ENCODE results near the gene KIF23. TPM values are rescaled to one million over a fixed set of nuclear protein-coding genes. Genes with fewer than 3 reads are reported as not detected.

The KIF23 gene
- total RNA-seq, 1 donor from 2014 or later: 5.4 TPM

DNA sequence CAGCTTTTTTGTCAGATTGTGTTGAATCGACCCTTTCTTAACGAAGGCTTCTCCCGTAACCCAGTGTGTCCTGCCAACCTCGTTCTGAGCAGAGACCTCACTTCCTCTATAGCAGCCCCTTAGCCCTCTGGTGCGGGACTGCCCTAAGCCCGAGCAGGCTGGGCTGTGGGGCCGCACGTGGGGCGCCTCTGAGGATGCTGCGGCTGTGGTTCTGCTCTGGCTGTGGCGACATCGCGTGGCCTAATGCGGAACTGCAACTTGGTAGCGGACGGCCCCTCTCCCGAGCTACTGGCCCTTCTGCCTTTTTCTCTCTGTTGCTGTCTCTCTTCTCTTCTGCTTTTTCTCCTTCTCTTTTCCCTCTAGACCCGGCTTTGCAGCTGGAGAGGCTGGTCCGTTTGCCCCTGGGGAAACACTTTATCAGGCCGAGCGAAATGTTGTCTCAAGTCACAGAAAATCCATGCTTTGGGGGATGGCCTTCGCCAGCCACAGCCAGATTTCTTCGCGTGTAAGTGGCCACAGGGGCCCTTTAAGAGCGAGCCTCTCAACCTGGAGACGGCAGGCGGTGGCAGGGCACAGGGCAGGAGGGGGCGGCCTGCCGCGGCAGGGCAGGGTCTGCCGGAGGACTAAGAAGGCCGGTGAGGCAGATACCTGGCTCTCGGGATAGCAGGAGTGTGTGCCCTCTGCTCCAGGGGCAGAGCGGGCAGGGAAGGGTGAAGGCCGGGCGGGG lies 19.4 kb upstream of the KIF23 start:
- peak; percentile 70 to 78 for DNase-seq (ENCODE audit: low read depth in 2 of 2)

DNA sequence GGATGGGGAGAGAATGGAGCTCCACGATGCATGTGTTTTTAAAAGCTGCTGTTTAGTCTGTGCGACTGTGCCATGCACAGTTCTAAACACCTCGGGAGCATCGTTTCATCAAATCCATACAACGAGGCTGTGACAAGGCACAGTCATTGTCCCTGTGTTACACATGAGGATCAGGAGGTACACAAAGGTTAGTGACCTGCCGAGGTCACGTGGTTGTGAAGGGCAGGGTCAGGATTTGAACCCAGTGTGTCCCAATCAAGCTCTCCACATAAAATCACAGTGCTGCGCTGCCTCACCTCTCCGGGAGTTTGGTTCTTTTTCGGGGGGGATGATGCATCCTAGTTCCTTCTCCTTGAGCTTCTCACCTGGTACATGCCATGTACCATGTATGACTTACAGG lies 18.7 kb upstream of the KIF23 start:
- no peak for DNase-seq (ENCODE audit: low read depth in 2 of 2)

DNA sequence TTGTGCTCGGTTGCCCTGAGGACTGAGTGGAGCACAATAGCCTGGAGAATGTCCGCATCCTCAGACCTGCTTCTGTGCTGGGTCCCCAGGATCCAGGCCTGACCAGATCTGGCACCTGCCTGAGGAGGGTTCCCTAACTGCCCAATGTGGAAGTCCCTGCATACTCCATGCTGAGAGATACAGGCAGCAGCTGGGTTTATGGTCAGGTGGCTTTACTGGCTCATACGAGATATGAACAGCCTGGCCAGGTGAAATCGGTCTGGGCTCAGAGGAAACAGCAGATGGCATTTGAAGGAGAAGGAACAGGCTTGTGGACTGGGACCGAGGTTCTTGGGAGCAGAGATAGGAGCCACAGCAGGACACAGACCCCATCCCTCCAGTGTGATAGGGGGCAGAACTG lies 18.2 kb upstream of the KIF23 start:
- no peak for DNase-seq (ENCODE audit: low read depth in 2 of 2)

DNA sequence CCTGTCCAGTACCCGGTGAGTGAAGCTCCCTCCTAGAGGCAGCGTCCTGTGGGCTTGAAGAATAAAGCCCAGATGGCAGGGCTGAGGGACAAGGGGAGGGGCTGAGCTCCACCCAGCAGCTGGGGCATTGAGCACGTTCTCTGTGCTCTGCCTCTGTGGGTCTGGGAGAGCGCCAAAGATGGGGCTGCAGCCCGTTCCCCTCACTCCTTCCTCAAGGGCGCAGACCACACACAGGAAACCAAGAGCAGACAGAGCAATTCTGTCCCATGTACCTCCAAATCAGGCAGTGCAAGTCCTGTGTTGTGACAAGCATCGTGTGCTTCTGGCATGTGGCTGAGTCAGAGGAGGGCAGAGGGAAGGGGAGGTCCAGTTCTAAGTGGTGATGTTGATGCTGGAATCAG lies 15.7 kb upstream of the KIF23 start:
- DNase-seq (ENCODE audit: low read depth in 2 of 2): no peak

DNA sequence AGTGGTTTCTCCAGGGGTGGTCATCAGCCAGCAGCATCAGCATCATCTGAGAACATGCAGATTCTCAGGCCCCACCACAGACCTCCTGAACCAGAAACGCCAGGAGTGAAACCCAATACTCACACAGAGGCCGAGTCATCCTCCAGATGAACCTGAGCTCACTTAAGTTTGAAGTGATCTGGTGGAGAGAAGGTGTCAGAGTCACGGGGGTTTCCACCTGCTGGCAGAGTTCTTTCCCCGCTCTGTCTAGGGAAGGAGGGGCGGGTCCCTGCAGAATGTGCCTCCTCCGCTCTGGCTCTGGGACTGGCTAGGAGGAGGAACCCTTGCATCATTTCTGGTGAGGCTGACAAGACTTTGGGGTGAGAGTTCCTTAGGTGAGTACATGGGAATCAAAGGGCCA lies 13.3 kb upstream of the KIF23 start:
- DNase-seq (ENCODE audit: low read depth in 2 of 2): no peak

DNA sequence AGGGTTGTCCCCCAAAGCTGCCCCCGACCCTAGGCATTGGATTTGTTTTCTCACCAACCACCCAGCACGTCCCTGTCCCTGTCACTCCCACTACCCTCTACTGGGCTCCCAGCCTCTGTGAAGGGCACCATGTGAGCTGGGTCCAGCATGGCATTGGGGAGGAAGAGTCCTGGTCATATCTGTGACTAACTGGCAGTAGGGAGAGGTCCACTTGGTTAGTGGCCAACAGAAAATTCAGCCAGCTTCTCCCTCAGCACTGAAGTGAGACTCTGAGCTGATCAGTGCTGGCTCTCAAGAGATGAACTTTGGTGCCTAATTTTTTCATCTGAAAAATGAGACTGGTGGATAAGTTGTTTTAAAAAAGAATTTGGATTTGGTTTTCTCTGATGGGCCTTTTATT lies 11.3 kb upstream of the KIF23 start:
- no peak for DNase-seq (ENCODE audit: low read depth in 2 of 2)

DNA sequence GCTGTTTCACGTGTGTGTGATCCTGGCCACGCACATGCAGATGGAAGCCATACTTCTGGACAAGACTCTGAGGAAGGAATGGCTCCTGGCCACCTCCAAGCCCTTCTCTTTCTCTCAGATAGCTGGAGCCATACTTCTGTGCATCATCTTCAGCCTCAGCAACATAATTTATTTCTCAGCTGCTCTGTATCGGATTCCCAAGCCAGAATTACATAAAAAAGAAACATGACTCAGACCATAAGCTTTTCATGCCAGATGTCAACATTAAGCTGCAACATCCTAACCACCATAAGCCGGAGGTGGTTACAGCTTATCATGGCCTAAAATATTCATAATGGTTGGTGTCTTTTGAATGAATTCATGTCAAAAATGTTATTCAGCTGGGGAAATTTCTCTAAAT lies 10.6 kb upstream of the KIF23 start:
- DNase-seq (ENCODE audit: low read depth in 2 of 2): peak in 1 of 2 donors; percentile 30

DNA sequence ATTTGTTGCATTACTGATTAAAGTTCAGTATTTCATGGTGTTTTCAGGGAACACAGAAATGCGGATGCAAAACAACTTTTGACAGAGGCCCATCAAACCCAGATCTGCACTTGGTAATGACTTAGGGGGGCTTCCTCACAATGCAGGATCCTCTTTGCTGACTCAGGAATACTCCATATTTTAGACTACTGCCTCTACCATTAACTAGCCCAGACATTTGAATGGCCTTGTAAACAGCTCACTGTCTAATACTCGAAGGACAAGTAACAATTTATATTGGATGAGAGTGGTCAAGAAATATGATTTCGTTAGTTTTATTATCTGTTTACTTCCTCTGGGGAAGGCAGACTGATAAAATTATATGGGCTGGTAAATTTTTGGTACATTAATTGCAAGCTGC lies 9.0 kb upstream of the KIF23 start:
- DNase-seq (ENCODE audit: low read depth in 2 of 2): no peak

DNA sequence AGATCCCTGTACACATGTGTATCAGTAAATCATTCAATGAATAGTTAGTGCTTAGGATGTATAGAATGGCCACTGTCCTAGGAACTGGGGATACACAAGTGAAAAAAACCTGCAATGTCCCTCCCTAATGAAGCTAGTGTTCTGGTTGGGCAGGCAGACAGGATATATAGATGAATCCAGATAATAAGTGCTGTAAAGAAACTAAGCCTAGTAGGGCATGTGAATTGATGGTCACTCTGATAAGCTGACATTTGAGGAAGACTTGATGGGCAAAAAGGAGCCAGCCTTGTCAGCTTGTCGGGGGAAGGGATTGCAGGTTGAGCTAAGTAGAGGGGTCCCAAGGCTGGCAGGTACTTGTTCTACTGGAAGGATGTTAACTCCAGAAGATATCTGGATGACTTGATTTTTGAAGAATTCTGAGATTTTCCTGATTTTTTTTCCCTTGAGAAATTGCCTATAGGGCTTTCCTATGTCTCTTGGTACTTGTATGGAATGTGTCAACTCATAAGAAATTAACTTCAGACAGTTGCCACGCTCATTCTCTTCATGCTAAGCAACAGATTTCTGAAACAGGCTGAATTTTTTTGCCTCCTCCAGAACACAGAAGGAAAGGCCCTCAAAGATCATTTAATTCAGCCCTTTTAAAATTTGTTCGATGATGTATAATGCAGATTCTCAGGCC lies 6.3 kb upstream of the KIF23 start:
- DNase-seq (ENCODE audit: low read depth in 2 of 2): no peak

DNA sequence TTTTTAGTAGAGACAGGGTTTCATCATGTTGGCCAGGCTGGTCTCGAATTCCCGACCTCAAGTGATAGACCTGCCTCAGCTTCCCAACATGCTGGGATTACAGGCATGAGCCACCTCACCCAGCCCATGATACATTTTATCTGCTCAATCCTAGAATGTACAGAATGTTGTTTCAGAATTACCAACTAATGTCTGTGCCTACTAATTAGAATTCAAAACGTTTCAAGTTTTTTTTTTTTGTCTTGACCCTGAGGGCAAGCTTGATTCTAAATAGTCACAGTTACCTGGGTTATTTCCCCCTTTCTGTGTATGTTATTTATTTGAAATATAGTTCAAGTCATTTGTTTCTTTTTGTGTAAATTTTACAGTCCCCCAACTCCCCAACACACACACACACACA lies 5.3 kb upstream of the KIF23 start:
- DNase-seq (ENCODE audit: low read depth in 2 of 2): no peak

DNA sequence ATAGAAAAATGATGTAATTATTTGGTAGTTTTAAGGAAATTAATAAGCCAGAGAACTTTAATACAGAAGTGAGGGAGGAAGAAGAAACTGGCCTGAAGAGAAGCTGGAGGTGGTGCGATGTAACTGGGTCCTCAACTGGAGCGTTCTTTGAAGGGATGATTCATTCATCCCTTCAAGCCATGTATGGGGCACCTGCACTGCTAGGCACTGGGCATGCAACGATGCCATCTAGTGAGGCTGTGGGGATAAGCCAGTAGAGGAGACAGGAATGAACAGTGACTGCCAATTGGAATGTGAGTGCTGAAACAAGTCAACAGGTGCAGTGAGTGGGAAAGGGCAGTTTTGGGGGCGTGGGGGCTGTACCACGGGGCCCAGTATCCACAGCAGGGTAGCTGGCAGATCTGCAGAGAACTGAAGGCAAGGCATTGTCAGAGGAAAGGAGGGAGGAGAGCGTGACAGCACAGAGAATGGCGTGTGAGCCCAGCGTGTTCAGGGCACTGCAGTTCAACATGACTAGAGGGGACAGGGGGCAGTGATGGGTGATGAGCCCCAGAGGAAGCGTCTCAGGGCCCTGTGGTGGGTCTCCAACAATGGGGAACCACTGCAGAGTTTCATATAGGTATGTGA lies 3.8 kb upstream of the KIF23 start:
- DNase-seq (ENCODE audit: low read depth in 2 of 2): peak; percentile 38 to 40

DNA sequence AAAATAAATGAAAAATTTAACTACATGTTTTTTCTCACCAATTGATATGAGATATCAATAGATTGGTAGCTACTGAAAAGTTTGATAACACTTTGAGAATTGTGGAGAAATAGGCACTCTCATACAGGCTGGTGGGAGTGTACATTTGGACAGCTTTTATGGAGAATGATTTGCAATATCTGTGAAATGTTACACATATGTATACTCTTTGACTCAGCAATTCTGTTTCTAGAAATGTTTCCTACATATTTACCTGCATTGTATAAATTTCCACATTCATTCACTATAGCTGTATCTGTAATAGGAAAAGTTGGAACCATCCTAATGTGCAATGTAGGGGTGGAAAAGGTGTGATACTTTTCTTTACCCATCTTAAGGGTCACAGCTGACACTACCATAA lies 1.9 kb upstream of the KIF23 start:
- DNase-seq (ENCODE audit: low read depth in 2 of 2): no peak

DNA sequence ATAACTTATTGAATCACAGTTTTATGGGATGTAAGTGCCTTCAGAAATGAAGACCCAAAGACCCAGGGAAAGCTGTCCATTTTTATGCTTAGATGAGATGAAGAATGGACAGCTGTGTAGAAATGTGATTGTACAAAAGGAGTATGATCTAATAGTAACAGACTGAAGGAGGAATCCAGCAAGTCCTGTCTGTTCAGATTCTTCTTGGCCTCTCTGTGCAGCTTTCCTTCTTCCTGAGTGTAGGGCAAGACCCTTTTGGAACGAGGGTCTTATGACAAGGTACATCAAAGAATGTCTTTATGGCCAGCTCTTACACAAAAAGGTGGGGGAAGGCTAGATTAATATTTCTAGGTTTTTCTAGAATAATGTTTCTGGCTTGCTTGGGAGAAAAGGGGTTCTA lies 1.4 kb upstream of the KIF23 start:
- no peak for DNase-seq (ENCODE audit: low read depth in 2 of 2)

DNA sequence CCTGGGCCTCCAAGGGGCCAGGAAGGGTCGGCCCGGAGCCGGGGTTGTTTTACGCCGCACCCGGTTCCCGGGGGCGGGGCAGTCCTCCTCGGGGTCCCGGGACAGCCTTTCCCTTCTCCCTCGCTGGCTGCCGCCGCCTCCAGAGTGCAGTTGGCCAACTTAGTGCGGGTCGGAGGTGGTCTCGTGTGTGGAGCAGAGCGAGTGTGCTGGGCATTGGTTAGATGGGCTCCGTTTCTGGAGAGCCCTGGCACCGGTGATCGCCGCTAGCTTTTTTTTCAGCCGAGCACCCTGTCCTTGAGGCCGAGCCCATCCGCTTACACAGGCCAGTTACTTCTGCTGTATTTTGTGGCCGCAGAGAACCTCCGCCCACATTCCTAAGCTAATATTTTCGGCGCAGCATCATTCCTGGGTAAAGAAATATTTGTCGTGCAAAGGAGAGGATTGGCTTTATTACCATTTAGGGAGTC lies 585 bp downstream of the KIF23 start:
- peak; percentile 47 to 78 for DNase-seq (ENCODE audit: low read depth in 2 of 2)

DNA sequence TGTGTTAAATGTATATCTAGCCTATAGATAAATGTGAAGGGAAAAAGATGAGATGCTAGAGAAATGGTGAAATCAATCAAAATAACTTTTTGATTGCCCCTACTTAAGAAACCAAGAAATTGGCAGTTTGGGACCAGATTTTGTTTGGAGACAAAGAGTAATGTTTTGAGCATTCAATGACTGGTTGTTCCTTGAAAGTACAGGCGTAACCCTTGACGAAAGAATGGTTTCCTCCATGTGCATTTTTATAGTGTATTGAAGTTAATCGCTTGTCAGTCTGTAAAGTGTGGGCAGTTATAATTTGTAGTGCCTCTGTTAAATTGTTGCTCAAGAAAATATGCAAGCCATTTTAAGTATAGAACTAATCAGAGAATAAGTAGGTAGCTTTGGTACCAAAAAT lies 1.2 kb downstream of the KIF23 start:
- peak in 1 of 2 donors; percentile 13 for DNase-seq (ENCODE audit: low read depth in 2 of 2)

DNA sequence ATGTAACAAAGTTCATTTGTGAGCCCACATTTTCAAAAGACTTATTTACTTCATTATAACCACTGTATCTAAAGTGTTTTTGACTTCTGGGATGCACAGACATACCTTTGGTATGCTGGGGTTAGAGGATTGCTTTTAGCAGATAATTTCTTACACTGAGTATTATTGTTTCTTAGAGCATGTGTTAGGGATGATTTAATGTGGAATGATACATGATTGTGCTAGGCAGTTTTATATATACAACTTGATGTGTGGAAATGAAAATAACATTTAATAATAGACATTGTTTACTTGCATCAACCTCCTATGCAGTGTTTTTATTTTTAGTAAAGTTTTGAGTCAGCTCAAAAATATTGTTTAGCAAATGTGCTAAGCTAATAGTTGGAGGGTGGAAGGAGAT lies 3.4 kb downstream of the KIF23 start:
- no peak for DNase-seq (ENCODE audit: low read depth in 2 of 2)

DNA sequence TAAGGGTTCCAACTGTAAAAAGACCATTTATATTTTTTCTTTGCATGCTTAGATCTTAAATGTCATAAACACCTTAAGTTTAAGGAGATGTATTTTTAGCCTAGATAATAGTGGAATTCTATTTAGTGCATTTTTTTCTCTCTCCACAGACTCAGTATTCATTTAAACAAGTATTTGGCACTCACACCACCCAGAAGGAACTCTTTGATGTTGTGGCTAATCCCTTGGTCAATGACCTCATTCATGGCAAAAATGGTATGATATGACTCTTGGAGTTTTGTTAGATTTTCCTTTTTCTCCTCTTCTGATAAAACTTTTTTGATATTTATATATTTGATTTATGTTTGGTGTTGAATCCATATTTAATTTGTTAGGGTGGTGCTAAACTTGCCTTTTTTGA lies 7.3 kb downstream of the KIF23 start:
- DNase-seq (ENCODE audit: low read depth in 2 of 2): no peak

DNA sequence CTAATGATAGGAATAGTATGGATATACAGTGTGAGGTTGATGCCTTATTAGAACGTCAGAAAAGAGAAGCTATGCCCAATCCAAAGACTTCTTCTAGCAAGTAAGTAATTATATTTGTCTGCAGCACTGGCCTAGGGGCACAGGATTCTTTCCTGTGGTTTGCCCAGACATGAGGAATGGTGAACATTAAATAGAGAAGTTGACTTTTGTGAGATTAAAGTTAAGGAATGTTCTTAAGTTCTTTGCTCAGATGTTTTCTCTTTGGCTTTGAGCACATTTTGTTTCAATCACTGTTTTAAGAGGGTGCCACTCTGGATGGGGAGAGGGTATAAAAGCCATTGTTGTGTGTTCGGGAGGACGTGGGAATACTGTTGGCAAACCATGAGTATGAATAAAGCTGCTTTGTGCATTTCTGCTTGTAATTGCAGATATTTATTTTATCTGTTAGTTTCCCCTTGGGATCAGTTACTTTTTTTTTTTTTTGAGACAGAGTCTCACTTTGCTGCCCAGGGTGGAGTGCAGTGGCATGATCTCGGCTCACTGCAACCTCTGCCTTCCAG lies 8.3 kb downstream of the KIF23 start:
- no peak for DNase-seq (ENCODE audit: low read depth in 2 of 2)

DNA sequence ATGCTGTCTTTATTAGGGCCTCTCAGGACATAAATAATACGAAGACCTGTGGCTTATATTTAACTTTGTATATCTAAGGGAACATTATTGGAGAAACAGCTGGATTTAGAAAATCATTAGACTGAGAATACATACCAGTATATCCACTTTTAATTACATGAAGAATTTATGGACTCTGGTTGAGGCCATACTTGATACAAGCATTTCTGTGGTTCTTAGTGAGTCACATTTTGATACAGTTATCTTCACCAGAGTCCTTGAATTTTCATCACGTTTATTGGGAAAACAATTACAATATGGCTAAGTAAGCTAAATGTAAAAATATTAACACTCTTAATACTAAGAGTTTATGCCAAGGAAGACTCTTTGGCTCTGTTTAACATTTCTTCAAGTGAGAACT lies 9.9 kb downstream of the KIF23 start:
- no peak for DNase-seq (ENCODE audit: low read depth in 2 of 2)

DNA sequence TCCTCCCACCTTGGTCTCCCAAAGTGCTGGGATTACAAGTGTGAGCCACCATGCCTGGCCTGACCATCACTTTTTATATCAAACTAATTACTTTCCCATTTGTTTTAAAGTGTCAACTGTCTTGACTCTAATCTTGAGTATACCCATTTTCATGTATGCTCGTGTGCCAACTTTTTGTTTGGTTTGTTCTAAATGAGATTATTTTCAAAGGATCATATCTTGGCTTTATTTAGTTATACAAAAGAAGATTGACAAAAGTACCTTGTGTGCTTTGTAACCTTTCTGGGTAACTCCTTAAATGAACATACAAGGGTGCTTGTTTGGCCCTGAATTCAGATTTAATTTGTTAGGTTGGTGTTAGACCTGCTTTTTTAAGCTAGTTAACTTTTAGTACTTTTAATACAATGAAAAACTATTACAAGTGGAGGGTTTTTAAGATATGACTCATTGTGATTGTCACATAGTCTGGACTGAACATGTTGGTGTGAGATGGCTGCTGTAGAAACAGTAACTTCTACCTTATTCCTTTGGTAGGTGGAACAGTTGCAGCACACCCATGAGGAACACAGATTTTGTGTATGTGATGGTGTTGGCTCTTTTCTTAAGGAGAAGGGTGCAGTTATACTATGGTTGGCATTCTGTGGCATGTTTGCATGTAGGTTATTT lies 10.7 kb downstream of the KIF23 start:
- DNase-seq (ENCODE audit: low read depth in 2 of 2): no peak

DNA sequence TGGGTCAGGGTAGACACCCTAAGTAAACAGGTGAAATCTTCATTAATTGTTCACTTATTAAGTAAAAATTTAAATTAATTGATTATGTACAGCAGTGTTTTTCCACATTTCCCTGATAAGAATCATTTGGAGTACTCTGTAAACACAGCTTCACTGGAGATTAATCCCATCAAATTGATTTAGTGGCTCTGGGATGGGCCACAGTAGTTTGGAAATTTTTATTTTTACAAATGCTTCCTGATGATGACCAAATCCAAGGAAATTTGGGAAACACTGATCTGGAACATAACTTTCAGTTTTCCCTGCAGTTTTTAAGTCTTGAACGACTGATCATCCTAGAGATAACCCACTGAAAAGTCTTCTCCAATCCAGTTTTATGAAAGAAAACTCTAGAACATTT lies 19.7 kb downstream of the KIF23 start:
- DNase-seq (ENCODE audit: low read depth in 2 of 2): no peak

DNA sequence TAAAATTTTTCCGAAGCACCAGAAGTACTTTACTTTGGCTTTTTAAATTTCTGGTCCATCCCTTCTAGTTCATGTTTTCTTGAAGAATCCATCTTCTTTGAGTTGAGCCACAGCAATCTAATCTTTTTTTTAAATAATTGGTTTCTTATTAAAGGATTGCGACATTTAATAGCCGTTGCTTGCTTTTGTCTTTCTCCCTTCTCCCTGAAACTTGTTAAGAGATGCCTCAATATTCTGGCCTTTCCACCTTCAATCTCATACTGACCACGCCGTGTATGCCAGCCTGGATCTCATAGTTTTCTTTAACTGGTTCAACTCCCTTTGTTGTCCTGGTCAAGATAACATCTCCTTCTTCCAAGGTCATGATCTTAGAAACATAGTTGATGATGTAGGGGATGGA lies 20.1 kb downstream of the KIF23 start:
- no peak for DNase-seq (ENCODE audit: low read depth in 2 of 2)
